ENCODE data around the gene TMEM63C. TPM values are rescaled to one million over a fixed set of nuclear protein-coding genes. Genes with fewer than 3 reads are reported as not detected.

The TMEM63C gene
- total RNA-seq, 1 donor from 2014 or later, result 39.9 TPM

GRCh38 chr14:77253333-77254190 lies 72.0 kb downstream of the TMEM63C start:
- H3K9me3 Mint-ChIP-seq (ENCODE audit: unreplicated experiment), result no peaks in the 10 kb centered on the region
- H3K27ac Mint-ChIP-seq (ENCODE audit: unreplicated experiment), result no peak overlapping the region
- TF ChIP-seq, protein P1, sequence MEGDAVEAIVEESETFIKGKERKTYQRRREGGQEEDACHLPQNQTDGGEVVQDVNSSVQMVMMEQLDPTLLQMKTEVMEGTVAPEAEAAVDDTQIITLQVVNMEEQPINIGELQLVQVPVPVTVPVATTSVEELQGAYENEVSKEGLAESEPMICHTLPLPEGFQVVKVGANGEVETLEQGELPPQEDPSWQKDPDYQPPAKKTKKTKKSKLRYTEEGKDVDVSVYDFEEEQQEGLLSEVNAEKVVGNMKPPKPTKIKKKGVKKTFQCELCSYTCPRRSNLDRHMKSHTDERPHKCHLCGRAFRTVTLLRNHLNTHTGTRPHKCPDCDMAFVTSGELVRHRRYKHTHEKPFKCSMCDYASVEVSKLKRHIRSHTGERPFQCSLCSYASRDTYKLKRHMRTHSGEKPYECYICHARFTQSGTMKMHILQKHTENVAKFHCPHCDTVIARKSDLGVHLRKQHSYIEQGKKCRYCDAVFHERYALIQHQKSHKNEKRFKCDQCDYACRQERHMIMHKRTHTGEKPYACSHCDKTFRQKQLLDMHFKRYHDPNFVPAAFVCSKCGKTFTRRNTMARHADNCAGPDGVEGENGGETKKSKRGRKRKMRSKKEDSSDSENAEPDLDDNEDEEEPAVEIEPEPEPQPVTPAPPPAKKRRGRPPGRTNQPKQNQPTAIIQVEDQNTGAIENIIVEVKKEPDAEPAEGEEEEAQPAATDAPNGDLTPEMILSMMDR (IDR thresholded peaks at IDR 0.05; ENCODE audit: partially characterized antibody, unreplicated experiment), result no peak
- no peaks in the 10 kb centered on the region for H3K36me3 Mint-ChIP-seq (ENCODE audit: unreplicated experiment)
- no peak overlapping the region for H3K4me3 Mint-ChIP-seq (ENCODE audit: unreplicated experiment)
- no peak for DNase-seq
- no peaks in the 10 kb centered on the region for H3K4me1 Mint-ChIP-seq (ENCODE audit: low read depth, unreplicated experiment)
- H3K27me3 Mint-ChIP-seq (ENCODE audit: unreplicated experiment), result peaks cover 3% of the 10 kb centered on the region

DNA sequence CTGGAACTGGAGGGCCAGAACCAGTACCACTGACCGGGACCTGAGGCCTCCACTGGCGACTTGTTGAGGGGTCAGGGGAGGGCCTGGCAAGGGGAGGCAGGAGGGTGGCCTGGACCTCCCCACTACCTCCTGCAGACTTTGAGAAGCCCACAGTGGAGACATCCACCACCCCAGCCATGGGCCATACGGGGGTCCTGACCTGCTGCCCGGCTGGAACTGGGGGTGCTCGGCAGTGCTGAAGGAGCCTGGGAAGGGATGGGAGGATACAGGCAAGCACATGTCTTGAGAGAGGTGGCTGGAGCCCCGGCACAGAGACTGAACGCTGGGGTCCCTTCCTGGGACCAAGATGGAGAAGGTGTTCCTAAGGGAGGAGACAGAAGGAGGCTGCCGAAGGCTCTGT lies 75.1 kb downstream of the TMEM63C start:
- no peaks in the 10 kb centered on the region for H3K9me3 Mint-ChIP-seq (ENCODE audit: unreplicated experiment)
- H3K4me3 Mint-ChIP-seq (ENCODE audit: unreplicated experiment), result no peak overlapping the region
- H3K36me3 Mint-ChIP-seq (ENCODE audit: unreplicated experiment), result no peaks in the 10 kb centered on the region
- peaks cover 2% of the 10 kb centered on the region for H3K4me1 Mint-ChIP-seq (ENCODE audit: low read depth, unreplicated experiment)
- TF ChIP-seq, protein P1 (IDR thresholded peaks at IDR 0.05; ENCODE audit: partially characterized antibody, unreplicated experiment), result no peak
- no peak overlapping the region for H3K27ac Mint-ChIP-seq (ENCODE audit: unreplicated experiment)
- peaks cover 11% of the 10 kb centered on the region for H3K27me3 Mint-ChIP-seq (ENCODE audit: unreplicated experiment)
- DNase-seq, result no peak

- H3K27ac Mint-ChIP-seq (ENCODE audit: unreplicated experiment), result no peak overlapping the region
- peaks cover 12% of the 10 kb centered on the region for H3K27me3 Mint-ChIP-seq (ENCODE audit: unreplicated experiment)
- DNase-seq, result no peak
- TF ChIP-seq, protein P1 (IDR thresholded peaks at IDR 0.05; ENCODE audit: partially characterized antibody, unreplicated experiment), result no peak
- H3K4me1 Mint-ChIP-seq (ENCODE audit: low read depth, unreplicated experiment), result peaks cover 2% of the 10 kb centered on the region
- H3K4me3 Mint-ChIP-seq (ENCODE audit: unreplicated experiment), result no peak overlapping the region
- H3K9me3 Mint-ChIP-seq (ENCODE audit: unreplicated experiment), result no peaks in the 10 kb centered on the region
- no peaks in the 10 kb centered on the region for H3K36me3 Mint-ChIP-seq (ENCODE audit: unreplicated experiment)
Measured at GRCh38 chr14:77257700-77258099, 76.1 kb downstream of the TMEM63C start.

- Mint-ChIP-seq H3K4me3 (ENCODE audit: unreplicated experiment) (no peak overlapping the region), H3K27me3 (ENCODE audit: unreplicated experiment) (peaks cover 12% of the 10 kb centered on the region), H3K36me3 (ENCODE audit: unreplicated experiment) (no peaks in the 10 kb centered on the region), H3K4me1 (ENCODE audit: low read depth, unreplicated experiment) (peaks cover 2% of the 10 kb centered on the region), H3K9me3 (ENCODE audit: unreplicated experiment) (no peaks in the 10 kb centered on the region), H3K27ac (ENCODE audit: unreplicated experiment) (no peak overlapping the region)
- TF ChIP-seq, protein P1 (IDR thresholded peaks at IDR 0.05; ENCODE audit: partially characterized antibody, unreplicated experiment), result no peak
- DNase-seq, result no peak
Measured at GRCh38 chr14:77258566-77258965, 77.0 kb downstream of the TMEM63C start.

DNA sequence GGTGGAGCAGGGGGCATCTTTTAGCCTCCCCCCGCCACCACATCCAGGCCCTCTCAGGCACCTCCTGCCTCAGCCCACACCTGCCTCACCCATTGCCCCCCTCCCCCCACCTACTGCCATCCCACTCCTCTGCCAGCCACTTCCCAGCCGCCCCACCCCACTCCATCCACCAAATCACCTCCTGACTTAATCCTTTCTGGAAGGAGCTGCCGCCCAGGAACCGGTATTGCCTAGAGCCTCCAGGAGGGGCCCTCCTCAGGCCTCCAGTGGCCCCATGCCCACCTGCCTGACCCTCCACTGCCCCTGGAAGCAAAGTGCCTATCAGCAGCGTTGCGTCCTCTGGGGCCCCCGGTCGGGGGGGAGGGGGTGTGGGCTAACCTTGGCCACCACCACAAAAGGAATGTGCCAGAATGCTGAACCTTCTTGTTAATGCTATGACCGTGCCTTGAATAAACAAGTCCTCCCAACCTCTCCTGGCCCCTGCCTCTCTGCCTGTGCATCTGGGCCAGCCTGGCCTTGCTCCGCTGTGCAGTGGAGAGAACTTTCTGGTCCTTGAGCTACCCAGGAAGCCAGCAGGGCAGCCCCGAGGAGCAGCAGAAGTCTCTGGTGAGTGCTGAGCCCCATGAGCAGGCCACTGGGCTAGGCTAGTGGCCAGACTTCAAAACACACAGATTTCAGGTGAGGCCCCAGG lies 77.6 kb downstream of the TMEM63C start:
- TF ChIP-seq, protein P1 (IDR thresholded peaks at IDR 0.05; ENCODE audit: partially characterized antibody, unreplicated experiment), result no peak
- Mint-ChIP-seq H3K36me3 (ENCODE audit: unreplicated experiment) (no peaks in the 10 kb centered on the region), H3K9me3 (ENCODE audit: unreplicated experiment) (no peaks in the 10 kb centered on the region), H3K4me3 (ENCODE audit: unreplicated experiment) (no peak overlapping the region), H3K27me3 (ENCODE audit: unreplicated experiment) (peaks cover 12% of the 10 kb centered on the region), H3K4me1 (ENCODE audit: low read depth, unreplicated experiment) (peaks cover 2% of the 10 kb centered on the region), H3K27ac (ENCODE audit: unreplicated experiment) (no peak overlapping the region)
- DNase-seq, result no peak

Measured in glutamatergic neuron (in vitro differentiated cells).